Tibial nerve (tissue), 4 donors: ENCODE measurements around the gene ARMH1. TPM values are rescaled to one million over a fixed set of nuclear protein-coding genes. Genes with fewer than 3 reads are reported as not detected.

Source experiments
- DNase-seq, 2 donors: peaks; one replicate each; pipeline ENCODE4 v3.0.0-alpha.2; 2019; ENCODE audit warnings: low spot score in 2 of 2
- H3K27ac ChIP-seq, 4 donors: fragments of 200-600 bp; sonication (generic) in 3 of 4; one replicate each; pipeline ENCODE4 v1.5.1; 2017 to 2019; ENCODE audit warnings: mild to moderate bottlenecking in 1 of 4
- H3K27me3 ChIP-seq, 2 donors: fragments of 200-600 bp; sonication (generic) in 1 of 2; one replicate each; pipeline versions ENCODE4 v1.5.1 to v1.6.0; 2017 to 2019
- H3K36me3 ChIP-seq, 3 donors: fragments of 200-600 bp; sonication (generic); one replicate each; pipeline ENCODE4 v1.5.1; 2018 to 2019
- H3K4me1 ChIP-seq, 4 donors: fragments of 200-600 bp; sonication (generic) in 3 of 4; one replicate each; pipeline ENCODE4 v1.5.1; 2017 to 2019
- H3K4me3 ChIP-seq, 4 donors: fragments of 200-600 bp; sonication (generic) in 3 of 4; one replicate each; pipeline ENCODE4 v1.5.1; 2017 to 2019; ENCODE audit warnings: mild to moderate bottlenecking in 1 of 4, moderate library complexity in 1 of 4
- H3K9me3 ChIP-seq, 4 donors: fragments of 200-600 bp; sonication (generic) in 3 of 4; one replicate each; pipeline ENCODE4 v1.5.1; 2017 to 2019
- CTCF ChIP-seq, 5 experiments: fragments of 200-600 bp in 3 of 5; fragments of 450-650 bp in 2 of 5; sonication (generic) in 3 of 5; IDR thresholded peaks; one replicate each; pipeline ENCODE4 v1.5.1; 2016 to 2019; ENCODE audit warnings: antibody characterized with exemption in 5 of 5, mild to moderate bottlenecking in 3 of 5, moderate library complexity in 2 of 5
- EP300 ChIP-seq, 2 donors: sonication (generic); formaldehyde crosslinking; IDR thresholded peaks; one replicate each; pipeline ENCODE4 v1.6.1; 2017; ENCODE audit warnings: antibody characterized with exemption in 2 of 2, mild to moderate bottlenecking in 1 of 2
- POLR2A ChIP-seq, 2 donors: fragments of 450-650 bp; IDR thresholded peaks; one replicate each; pipeline ENCODE4 v1.6.1; 2017; ENCODE audit warnings: antibody characterized with exemption in 2 of 2, mild to moderate bottlenecking in 2 of 2, moderate library complexity in 2 of 2
- WGBS, 2 donors: methylation state at CpG; one replicate each; pipeline ENCODE4 v1.1.5; 2018; 5-methylcytosine and 5-hydroxymethylcytosine counted together
- total RNA-seq, 4 donors: library from RNA; depleted of rRNA; stranded (reverse); fragments of >200 nt; gene quantifications; one replicate each; pipeline ENCODE4 v1.1.0, GENCODE V29; 2016

ARMH1 gene
- total RNA-seq, 4 donors from 2014 or later, result 0.66 to 7.1 (median 2.9) TPM

GRCh38 chr1:44717653-44718052 is 43.1 kb downstream of the ARMH1 start:
- Histone ChIP-seq H3K27ac (no peak overlapping the region), H3K4me1 (peaks cover 0 to 15% (median 10%) of the 10 kb centered on the region in 4 donors), H3K9me3 (no peaks in the 10 kb centered on the region), H3K4me3 (no peak overlapping the region), H3K36me3 (no peaks in the 10 kb centered on the region), H3K27me3 (no peaks in the 10 kb centered on the region)
- TF ChIP-seq EP300 (IDR thresholded peaks at IDR 0.05) (no peak), CTCF (IDR thresholded peaks at IDR 0.05) (no peak)
- WGBS, 2 donors, result 59 to 68% methylated on average over 1 of the region's 1 CpG
- DNase-seq, result no peak

GRCh38 chr1:44718091-44718490 is 43.6 kb downstream of the ARMH1 start:
- DNase-seq, result no peak
- TF ChIP-seq CTCF (IDR thresholded peaks at IDR 0.05), result no peak
- H3K36me3 ChIP-seq, result no peaks in the 10 kb centered on the region
- no peaks in the 10 kb centered on the region for H3K27me3 ChIP-seq
- H3K4me1 ChIP-seq, result peaks cover 0 to 15% (median 10%) of the 10 kb centered on the region in 4 donors
- WGBS, 2 donors, result 85 to 89% methylated on average over 6 of the region's 6 CpGs
- no peak overlapping the region for H3K4me3 ChIP-seq
- H3K27ac ChIP-seq, result no peak overlapping the region
- H3K9me3 ChIP-seq, result no peaks in the 10 kb centered on the region

GRCh38 chr1:44719318-44719717 is 44.8 kb downstream of the ARMH1 start:
- Histone ChIP-seq H3K9me3 (no peaks in the 10 kb centered on the region), H3K4me3 (no peak overlapping the region), H3K36me3 (no peaks in the 10 kb centered on the region), H3K4me1 (peaks cover 0 to 15% (median 10%) of the 10 kb centered on the region in 4 donors), H3K27me3 (no peaks in the 10 kb centered on the region), H3K27ac (no peak overlapping the region)
- no peak for DNase-seq
- TF ChIP-seq CTCF (IDR thresholded peaks at IDR 0.05), result no peak
- no peak for TF ChIP-seq POLR2A (IDR thresholded peaks at IDR 0.05)
- TF ChIP-seq EP300 (IDR thresholded peaks at IDR 0.05), result no peak
- 52 to 65% methylated on average over 5 of the region's 5 CpGs for WGBS, 2 donors

GRCh38 chr1:44720281-44720680 is 45.8 kb downstream of the ARMH1 start:
- TF ChIP-seq CTCF (IDR thresholded peaks at IDR 0.05) (no peak), EP300 (IDR thresholded peaks at IDR 0.05) (no peak), POLR2A (IDR thresholded peaks at IDR 0.05) (no peak)
- Histone ChIP-seq H3K4me1 (peaks cover 0 to 7% (median 2%) of the 10 kb centered on the region in 4 donors), H3K27me3 (no peaks in the 10 kb centered on the region), H3K36me3 (no peaks in the 10 kb centered on the region), H3K4me3 (no peak overlapping the region), H3K27ac (no peak overlapping the region), H3K9me3 (no peaks in the 10 kb centered on the region)
- WGBS, 2 donors, result 71 to 77% methylated on average over 4 of the region's 4 CpGs
- no peak for DNase-seq

GRCh38 chr1:44721485-44722361 is 47.2 kb downstream of the ARMH1 start:
- H3K4me3 ChIP-seq, result no peak overlapping the region
- H3K27ac ChIP-seq, result peak overlapping the region in 3 of 4 donors; percentile 45 to 79 (median 58)
- H3K27me3 ChIP-seq, result no peaks in the 10 kb centered on the region
- no peaks in the 10 kb centered on the region for H3K36me3 ChIP-seq
- WGBS, 2 donors, result 19 to 20% methylated on average over 14 of the region's 14 CpGs
- DNase-seq, result no peak
- H3K9me3 ChIP-seq, result no peaks in the 10 kb centered on the region
- TF ChIP-seq CTCF (IDR thresholded peaks at IDR 0.05) (no peak), POLR2A (IDR thresholded peaks at IDR 0.05) (peak; percentile 55 to 82), EP300 (IDR thresholded peaks at IDR 0.05) (peak in 1 of 2 donors; percentile 77)
- H3K4me1 ChIP-seq, result peaks cover 0 to 5% (median 0%) of the 10 kb centered on the region in 4 donors
